Astrocyte (in vitro differentiated cells and primary cell): ENCODE data around the gene POU3F2. TPM values are rescaled to one million over a fixed set of nuclear protein-coding genes. Genes with fewer than 3 reads are reported as not detected.

Experiments used
- DNase-seq: peaks from one replicate; pipeline ENCODE4 v3.0.0-alpha.2; 2010; ENCODE audit warnings: low read depth
- FAIRE-seq: peaks from 2 replicates; lab custom pipeline; 2011; peaks lifted over from hg19 to GRCh38; lab: Jason Lieb, UNC
- H2AFZ ChIP-seq: 2 replicates; pipeline ENCODE4 v1.6.0; 2012; ENCODE audit warnings: low read depth, low read length, inconsistent platforms
- H3K27ac ChIP-seq: 2 replicates; pipeline ENCODE4 v1.5.1; 2011; ENCODE audit warnings: low read depth, low read length, inconsistent platforms
- H3K27me3 ChIP-seq: 2 replicates; pipeline ENCODE4 v1.6.0; 2011; ENCODE audit warnings: low read length, inconsistent platforms; ENCODE audit not compliant: insufficient read depth
- H3K36me3 ChIP-seq: 2 replicates; pipeline ENCODE4 v1.5.1; 2011; ENCODE audit warnings: low read length, inconsistent platforms; ENCODE audit not compliant: insufficient read depth
- H3K4me1 ChIP-seq: 2 replicates; pipeline ENCODE4 v1.5.1; 2011; ENCODE audit warnings: low read length, inconsistent platforms; ENCODE audit not compliant: insufficient read depth
- H3K4me2 ChIP-seq: 2 replicates; pipeline ENCODE4 v1.6.0; 2012; ENCODE audit warnings: low read length, inconsistent platforms
- H3K4me3 ChIP-seq: 2 replicates; pipeline ENCODE4 v1.5.1; 2011; ENCODE audit warnings: low read depth, mild to moderate bottlenecking, low read length, inconsistent platforms; ENCODE audit not compliant: insufficient read depth
- H3K79me2 ChIP-seq: 2 replicates; pipeline ENCODE4 v1.6.0; 2012; ENCODE audit warnings: mild to moderate bottlenecking, low read length, inconsistent platforms; ENCODE audit not compliant: insufficient read depth
- H3K9ac ChIP-seq: 2 replicates; pipeline ENCODE4 v1.6.0; 2012; ENCODE audit warnings: mild to moderate bottlenecking, low read length, inconsistent platforms
- H3K9me3 ChIP-seq: 2 replicates; pipeline ENCODE4 v1.5.1; 2012; ENCODE audit warnings: low read depth, mild to moderate bottlenecking, low read length, inconsistent platforms; ENCODE audit not compliant: insufficient read depth
- H4K20me1 ChIP-seq: 2 replicates; pipeline ENCODE4 v1.6.0; 2012; ENCODE audit warnings: low read length, inconsistent platforms; ENCODE audit not compliant: insufficient read depth
- H3K27ac Mint-ChIP-seq: one replicate; pipeline ENCODE4 v1.8.0; 2021; ENCODE audit warnings: mild to moderate bottlenecking, mixed read lengths; ENCODE audit not compliant: unreplicated experiment
- H3K27me3 Mint-ChIP-seq: one replicate; pipeline ENCODE4 v1.8.0; 2021; ENCODE audit warnings: low read depth, mixed read lengths; ENCODE audit not compliant: unreplicated experiment
- H3K36me3 Mint-ChIP-seq: one replicate; pipeline ENCODE4 v1.8.0; 2021; ENCODE audit warnings: low read depth, mixed read lengths; ENCODE audit not compliant: unreplicated experiment
- H3K4me1 Mint-ChIP-seq: one replicate; pipeline ENCODE4 v1.8.0; 2021; ENCODE audit warnings: low read depth, mixed read lengths; ENCODE audit not compliant: unreplicated experiment
- H3K4me3 Mint-ChIP-seq: one replicate; pipeline ENCODE4 v1.8.0; 2021; ENCODE audit warnings: mild to moderate bottlenecking, moderate library complexity, mixed read lengths; ENCODE audit not compliant: unreplicated experiment
- H3K9me3 Mint-ChIP-seq: one replicate; pipeline ENCODE4 v1.8.0; 2021; ENCODE audit warnings: mild to moderate bottlenecking, mixed read lengths; ENCODE audit not compliant: unreplicated experiment
- EZH2 ChIP-seq: IDR thresholded peaks from 2 replicates; pipeline ENCODE4 v1.6.1; 2012; ENCODE audit warnings: mild to moderate bottlenecking, low read length, inconsistent platforms; ENCODE audit not compliant: insufficient read depth
- total RNA-seq: library from RNA; stranded (reverse); gene quantifications from 2 replicates; pipeline ENCODE4 v1.2.1, GENCODE V29; 2021
- TF ChIP-seq, protein P1 (sequence below): IDR thresholded peaks from 2 replicates; pipeline ENCODE4 v1.5.1; 2011; ENCODE audit warnings: low read depth, mild to moderate bottlenecking, inconsistent platforms, low read length, moderate library complexity; ENCODE audit not compliant: insufficient read depth

Gene POU3F2
- total RNA-seq, 1 donor from 2014 or later: 2.1 TPM

DNA sequence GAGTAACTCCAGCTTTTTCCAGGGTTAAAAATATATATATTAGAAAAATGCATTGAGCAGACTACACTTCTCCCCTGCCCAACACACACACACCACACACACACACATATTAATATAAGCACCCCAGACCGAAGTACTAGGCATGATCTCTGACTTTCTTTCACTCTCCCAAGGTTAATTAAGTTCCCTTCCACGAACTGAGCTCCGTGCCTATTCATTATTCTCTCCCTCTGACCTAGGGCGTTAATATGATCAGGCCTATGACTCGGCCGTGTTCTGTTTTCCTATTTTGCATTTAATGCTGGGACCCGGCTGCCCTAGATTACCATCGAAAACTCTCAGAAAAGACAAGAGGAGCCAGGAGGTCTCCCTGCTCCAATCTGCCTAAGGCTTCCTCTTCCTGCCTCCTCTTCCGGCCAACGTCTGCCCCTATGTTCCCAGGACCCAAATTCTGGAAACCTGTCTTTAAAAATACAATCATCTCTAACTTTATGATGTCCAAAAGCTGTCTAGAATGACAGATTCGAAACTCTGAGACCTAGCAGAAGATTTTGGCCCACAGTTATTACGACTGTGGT is 6.1 kb upstream of the POU3F2 start:
- Mint-ChIP-seq H3K36me3 (no peaks in the 10 kb centered on the region), H3K27me3 (peaks cover 69% of the 10 kb centered on the region), H3K4me3 (peak overlapping the region; percentile 34), H3K9me3 (peaks cover 3% of the 10 kb centered on the region), H3K4me1 (peaks cover 19% of the 10 kb centered on the region), H3K27ac (no peak overlapping the region)
- H3K27me3 ChIP-seq: peaks cover 86% of the 10 kb centered on the region
- H3K27ac ChIP-seq: no peak overlapping the region
- peak overlapping the region; percentile 80 for H3K4me2 ChIP-seq
- no peak overlapping the region for H3K4me3 ChIP-seq
- no peaks in the 10 kb centered on the region for H4K20me1 ChIP-seq
- TF ChIP-seq, protein P1, sequence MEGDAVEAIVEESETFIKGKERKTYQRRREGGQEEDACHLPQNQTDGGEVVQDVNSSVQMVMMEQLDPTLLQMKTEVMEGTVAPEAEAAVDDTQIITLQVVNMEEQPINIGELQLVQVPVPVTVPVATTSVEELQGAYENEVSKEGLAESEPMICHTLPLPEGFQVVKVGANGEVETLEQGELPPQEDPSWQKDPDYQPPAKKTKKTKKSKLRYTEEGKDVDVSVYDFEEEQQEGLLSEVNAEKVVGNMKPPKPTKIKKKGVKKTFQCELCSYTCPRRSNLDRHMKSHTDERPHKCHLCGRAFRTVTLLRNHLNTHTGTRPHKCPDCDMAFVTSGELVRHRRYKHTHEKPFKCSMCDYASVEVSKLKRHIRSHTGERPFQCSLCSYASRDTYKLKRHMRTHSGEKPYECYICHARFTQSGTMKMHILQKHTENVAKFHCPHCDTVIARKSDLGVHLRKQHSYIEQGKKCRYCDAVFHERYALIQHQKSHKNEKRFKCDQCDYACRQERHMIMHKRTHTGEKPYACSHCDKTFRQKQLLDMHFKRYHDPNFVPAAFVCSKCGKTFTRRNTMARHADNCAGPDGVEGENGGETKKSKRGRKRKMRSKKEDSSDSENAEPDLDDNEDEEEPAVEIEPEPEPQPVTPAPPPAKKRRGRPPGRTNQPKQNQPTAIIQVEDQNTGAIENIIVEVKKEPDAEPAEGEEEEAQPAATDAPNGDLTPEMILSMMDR: no peak
- no peak for TF ChIP-seq EZH2
- H2AFZ ChIP-seq: peak overlapping the region; percentile 5
- no peaks in the 10 kb centered on the region for H3K9me3 ChIP-seq
- DNase-seq: no peak
- no peak overlapping the region for H3K9ac ChIP-seq
- H3K4me1 ChIP-seq: peaks cover 32% of the 10 kb centered on the region
- no peak for FAIRE-seq
- H3K36me3 ChIP-seq: no peaks in the 10 kb centered on the region
- H3K79me2 ChIP-seq: no peaks in the 10 kb centered on the region

DNA sequence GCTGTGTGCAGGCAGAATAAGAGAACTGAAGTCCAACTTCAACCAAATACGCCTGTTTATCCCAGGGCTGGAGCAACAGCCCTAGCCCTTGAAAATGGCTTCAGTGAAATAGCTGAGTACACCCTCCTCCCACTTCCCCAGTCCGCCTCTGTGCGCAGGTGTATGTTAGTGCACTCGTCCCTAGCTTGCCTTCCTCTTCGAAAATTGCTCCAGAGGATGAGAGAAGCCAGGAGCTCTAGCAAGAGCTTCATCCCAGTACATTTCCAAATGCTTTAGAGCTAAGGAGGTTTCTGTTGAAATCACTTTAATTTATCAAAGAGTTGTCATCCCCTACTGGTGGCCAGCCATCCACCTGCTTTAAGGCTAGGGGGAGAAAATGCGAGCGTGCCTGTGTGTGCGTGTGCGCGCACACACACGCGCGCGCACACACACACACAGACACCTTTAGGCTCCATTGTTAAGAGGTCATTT is 5.4 kb upstream of the POU3F2 start:
- H3K4me1 ChIP-seq: peaks cover 35% of the 10 kb centered on the region
- TF ChIP-seq, protein P1: no peak
- TF ChIP-seq EZH2: no peak
- H3K4me2 ChIP-seq: peak overlapping the region; percentile 13
- H3K36me3 ChIP-seq: no peaks in the 10 kb centered on the region
- H3K79me2 ChIP-seq: no peaks in the 10 kb centered on the region
- no peak overlapping the region for H2AFZ ChIP-seq
- no peak for FAIRE-seq
- peaks cover 3% of the 10 kb centered on the region for H3K9me3 Mint-ChIP-seq
- peaks cover 63% of the 10 kb centered on the region for H3K27me3 Mint-ChIP-seq
- no peak overlapping the region for H3K4me3 Mint-ChIP-seq
- H3K9me3 ChIP-seq: no peaks in the 10 kb centered on the region
- H3K27ac ChIP-seq: no peak overlapping the region
- peaks cover 79% of the 10 kb centered on the region for H3K27me3 ChIP-seq
- no peak overlapping the region for H3K4me3 ChIP-seq
- H3K9ac ChIP-seq: no peak overlapping the region
- no peaks in the 10 kb centered on the region for H3K36me3 Mint-ChIP-seq
- no peak for DNase-seq
- peaks cover 19% of the 10 kb centered on the region for H3K4me1 Mint-ChIP-seq
- no peak overlapping the region for H3K27ac Mint-ChIP-seq
- no peaks in the 10 kb centered on the region for H4K20me1 ChIP-seq

DNA sequence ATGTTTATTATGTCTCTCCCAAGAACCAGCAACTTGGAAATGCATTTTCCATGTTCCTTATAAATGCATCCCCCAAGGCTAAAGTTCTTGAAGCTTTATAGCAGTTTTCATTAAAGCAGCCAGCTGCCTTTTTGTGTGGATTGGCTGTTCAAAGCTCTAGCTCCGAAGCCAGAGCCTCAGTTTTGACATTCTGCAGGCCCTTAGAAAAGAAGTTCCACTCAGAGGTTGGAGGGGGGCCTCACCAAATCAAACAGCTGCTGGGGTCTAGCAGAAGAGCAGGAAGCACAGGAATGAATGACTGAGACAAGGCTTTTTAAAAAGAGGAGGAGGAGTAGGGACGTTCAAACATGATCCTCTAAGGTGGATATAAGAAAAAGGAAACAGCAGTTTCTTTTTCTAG is 4.2 kb upstream of the POU3F2 start:
- H3K4me3 ChIP-seq: no peak overlapping the region
- no peak overlapping the region for H3K4me3 Mint-ChIP-seq
- no peaks in the 10 kb centered on the region for H3K36me3 Mint-ChIP-seq
- peaks cover 1% of the 10 kb centered on the region for H3K79me2 ChIP-seq
- no peaks in the 10 kb centered on the region for H3K9me3 ChIP-seq
- peaks cover 34% of the 10 kb centered on the region for H3K4me1 ChIP-seq
- DNase-seq: no peak
- no peak overlapping the region for H2AFZ ChIP-seq
- H3K4me1 Mint-ChIP-seq: peaks cover 13% of the 10 kb centered on the region
- H3K27me3 Mint-ChIP-seq: peaks cover 53% of the 10 kb centered on the region
- no peaks in the 10 kb centered on the region for H3K36me3 ChIP-seq
- FAIRE-seq: no peak
- TF ChIP-seq EZH2: no peak
- TF ChIP-seq, protein P1: no peak
- peak overlapping the region; percentile 14 for H3K4me2 ChIP-seq
- H4K20me1 ChIP-seq: no peaks in the 10 kb centered on the region
- peaks cover 70% of the 10 kb centered on the region for H3K27me3 ChIP-seq
- no peak overlapping the region for H3K27ac Mint-ChIP-seq
- H3K9ac ChIP-seq: no peak overlapping the region
- peaks cover 3% of the 10 kb centered on the region for H3K9me3 Mint-ChIP-seq
- H3K27ac ChIP-seq: no peak overlapping the region
